ENCODE data around the gene SOX6.

DNA sequence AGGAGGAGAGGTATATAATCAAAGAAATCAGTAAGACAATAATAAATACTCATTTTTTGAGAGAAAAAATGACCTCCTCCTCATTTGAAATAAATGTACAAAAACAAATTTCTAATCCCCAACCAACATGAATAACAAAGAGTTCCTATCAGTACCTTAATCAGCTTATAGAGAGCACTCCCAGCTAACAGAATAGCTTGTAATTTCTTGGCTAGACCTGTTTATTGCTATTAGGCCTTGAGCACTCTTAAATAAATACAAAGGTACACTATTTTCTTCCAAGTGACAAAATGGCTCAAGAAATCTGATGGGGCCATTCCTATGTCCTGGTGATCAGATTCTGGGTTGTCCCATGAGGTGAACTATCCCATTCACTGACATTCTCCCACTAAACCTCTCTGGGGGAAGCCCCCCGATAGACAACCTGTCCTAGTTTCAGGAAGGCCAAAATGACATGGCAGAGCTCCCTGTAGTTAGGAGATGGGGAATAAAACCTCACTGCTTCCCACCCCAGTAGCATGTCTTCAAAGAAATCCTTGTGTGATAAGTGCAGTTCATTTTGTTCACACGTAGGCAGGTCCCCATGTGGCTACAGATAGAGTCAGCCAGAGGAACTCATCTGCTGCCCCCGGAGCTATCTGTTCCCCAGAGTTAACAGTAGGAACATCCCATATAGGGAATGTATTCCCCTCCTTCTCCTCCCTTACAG is 385.7 kb downstream of the SOX6 start:
- no peak for TF ChIP-seq EZH2 (IDR thresholded peaks at IDR 0.05; ENCODE audit: low read depth)
- TF ChIP-seq, protein P1, sequence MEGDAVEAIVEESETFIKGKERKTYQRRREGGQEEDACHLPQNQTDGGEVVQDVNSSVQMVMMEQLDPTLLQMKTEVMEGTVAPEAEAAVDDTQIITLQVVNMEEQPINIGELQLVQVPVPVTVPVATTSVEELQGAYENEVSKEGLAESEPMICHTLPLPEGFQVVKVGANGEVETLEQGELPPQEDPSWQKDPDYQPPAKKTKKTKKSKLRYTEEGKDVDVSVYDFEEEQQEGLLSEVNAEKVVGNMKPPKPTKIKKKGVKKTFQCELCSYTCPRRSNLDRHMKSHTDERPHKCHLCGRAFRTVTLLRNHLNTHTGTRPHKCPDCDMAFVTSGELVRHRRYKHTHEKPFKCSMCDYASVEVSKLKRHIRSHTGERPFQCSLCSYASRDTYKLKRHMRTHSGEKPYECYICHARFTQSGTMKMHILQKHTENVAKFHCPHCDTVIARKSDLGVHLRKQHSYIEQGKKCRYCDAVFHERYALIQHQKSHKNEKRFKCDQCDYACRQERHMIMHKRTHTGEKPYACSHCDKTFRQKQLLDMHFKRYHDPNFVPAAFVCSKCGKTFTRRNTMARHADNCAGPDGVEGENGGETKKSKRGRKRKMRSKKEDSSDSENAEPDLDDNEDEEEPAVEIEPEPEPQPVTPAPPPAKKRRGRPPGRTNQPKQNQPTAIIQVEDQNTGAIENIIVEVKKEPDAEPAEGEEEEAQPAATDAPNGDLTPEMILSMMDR (conservative IDR thresholded peaks at IDR 0.05): no peak
